ENCODE data around the gene RSL24D1.

GRCh38 chr15:55237219-55238130, 40.7 kb upstream of the RSL24D1 start:
- TF ChIP-seq CTCF (conservative IDR thresholded peaks at IDR 0.05; ENCODE audit: low read depth, low read length) (no peak), EZH2 (IDR thresholded peaks at IDR 0.05; ENCODE audit: borderline replicate concordance, low read depth, low read length, poor library complexity, severe bottlenecking) (no peak)

Data from A673 (cell line).